Measurements from ENCODE around the gene PDPR. TPM values are rescaled to one million over a fixed set of nuclear protein-coding genes. Genes with fewer than 3 reads are reported as not detected.
"Not testable (repeated sequence)": the region's sequence is repeated elsewhere in the genome, so short reads cannot be mapped to it uniquely, and the experiment has no call there.

The PDPR gene
- polyA plus RNA-seq, 1 donor from 2014 or later: 9.5 TPM

DNA sequence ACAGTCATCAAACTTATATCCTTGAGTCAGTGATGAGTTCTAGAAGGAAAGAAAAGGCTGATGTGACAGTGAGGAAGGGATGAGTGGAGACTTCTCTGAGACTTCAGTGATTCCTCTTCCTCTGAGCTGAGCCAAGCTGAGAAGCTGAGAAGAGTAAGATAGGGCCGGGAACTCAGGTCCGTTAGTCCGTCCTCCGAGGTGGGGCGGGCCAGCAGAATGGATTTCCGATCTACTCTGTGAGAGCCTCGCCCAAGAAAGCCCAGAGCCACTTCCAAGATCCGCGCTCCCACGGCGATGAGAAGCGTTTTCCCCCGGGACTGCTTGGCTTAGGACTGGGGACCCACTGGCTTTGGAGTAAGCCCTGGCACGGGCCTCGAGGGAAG lies 542 bp upstream of the PDPR start:
- not testable (repeated sequence) for H3K9me3 Mint-ChIP-seq, H3K27me3 Mint-ChIP-seq, H3K36me3 Mint-ChIP-seq
- Mint-ChIP-seq H3K27ac (peak overlapping the region; percentile 50 to 93 (median 92)), H3K4me3 (peak overlapping the region; percentile 88 to 94 (median 92)), H3K4me1 (peaks cover 12 to 21% (median 18%) of the 10 kb centered on the region in 3 donors)

DNA sequence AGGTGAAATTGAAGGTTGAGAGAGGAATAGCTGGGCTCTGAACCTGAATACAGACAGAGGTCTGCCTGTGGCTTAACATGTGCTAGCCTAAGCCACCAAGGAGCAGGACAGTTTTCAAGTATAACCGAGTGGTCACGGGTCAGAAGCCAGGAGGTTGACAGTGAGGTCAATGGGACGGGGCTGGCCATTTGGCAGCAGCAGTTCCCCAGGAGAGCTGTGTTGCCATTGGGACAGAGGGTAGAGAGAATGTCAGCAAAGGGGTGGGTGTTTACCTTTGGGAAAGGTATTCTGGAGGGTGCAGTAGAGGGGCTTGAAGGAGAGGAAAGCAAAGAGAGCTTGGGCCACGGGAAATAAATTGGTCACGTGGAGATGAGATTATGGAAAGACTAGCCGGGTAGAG lies 4.2 kb downstream of the PDPR start:
- not testable (repeated sequence) for H3K27me3 Mint-ChIP-seq, H3K9me3 Mint-ChIP-seq, H3K36me3 Mint-ChIP-seq
- H3K4me1 Mint-ChIP-seq: peaks cover 12 to 21% (median 19%) of the 10 kb centered on the region in 3 donors
- peak overlapping the region in 2 of 4 donors; percentile 72 to 84 for H3K4me3 Mint-ChIP-seq
- peak overlapping the region in 2 of 3 donors; percentile 39 to 81 for H3K27ac Mint-ChIP-seq

DNA sequence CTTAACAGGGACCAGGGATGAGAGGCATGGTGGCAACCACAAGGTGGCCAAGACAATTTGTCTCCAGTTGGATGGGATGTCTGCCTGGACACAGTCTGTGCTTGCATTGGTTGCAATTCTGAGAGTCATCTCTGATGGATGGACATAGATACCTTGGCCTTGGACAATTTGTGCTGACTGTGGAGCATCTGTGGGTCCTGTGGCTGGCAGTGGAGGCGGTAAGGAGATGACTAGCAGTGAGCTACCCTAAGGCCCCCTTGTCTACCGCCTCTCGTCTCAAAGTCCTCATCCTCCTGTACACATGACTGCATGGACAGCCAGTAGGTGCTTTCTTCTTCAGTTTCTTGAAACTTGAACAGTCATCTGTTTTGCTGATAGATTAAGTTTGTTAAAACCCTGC lies 4.6 kb downstream of the PDPR start:
- H3K4me3 Mint-ChIP-seq: peak overlapping the region in 1 of 4 donors; percentile 72
- not testable (repeated sequence) for H3K9me3 Mint-ChIP-seq, H3K36me3 Mint-ChIP-seq, H3K27me3 Mint-ChIP-seq
- H3K27ac Mint-ChIP-seq: peak overlapping the region in 2 of 3 donors; percentile 39 to 81
- peaks cover 12 to 21% (median 19%) of the 10 kb centered on the region in 3 donors for H3K4me1 Mint-ChIP-seq

DNA sequence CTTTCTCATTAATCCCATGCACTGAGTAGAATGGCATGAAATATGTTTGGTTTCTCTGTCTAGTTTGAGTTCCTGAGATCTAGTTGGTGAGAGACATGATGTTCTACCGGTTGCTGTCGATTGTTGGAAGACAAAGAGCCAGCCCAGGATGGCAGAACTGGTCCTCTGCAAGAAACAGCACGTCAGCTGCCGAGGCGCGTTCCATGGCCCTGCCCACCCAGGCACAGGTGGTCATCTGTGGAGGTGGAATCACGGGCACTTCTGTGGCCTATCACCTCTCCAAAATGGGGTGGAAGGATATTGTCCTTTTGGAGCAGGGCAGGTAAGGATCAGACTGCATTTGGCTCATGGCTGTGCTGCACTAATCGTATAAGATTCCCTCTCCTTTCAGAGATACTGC lies 6.3 kb downstream of the PDPR start:
- H3K27ac Mint-ChIP-seq, H3K27me3 Mint-ChIP-seq, H3K9me3 Mint-ChIP-seq, H3K36me3 Mint-ChIP-seq: not testable (repeated sequence)
- Mint-ChIP-seq H3K4me1 (peaks cover 12 to 16% (median 16%) of the 10 kb centered on the region in 3 donors), H3K4me3 (peak overlapping the region in 1 of 4 donors; percentile 38)

GRCh38 chr16:70123822-70124221 lies 9.7 kb downstream of the PDPR start:
- H3K9me3 Mint-ChIP-seq, H3K27me3 Mint-ChIP-seq, H3K4me1 Mint-ChIP-seq, H3K4me3 Mint-ChIP-seq, H3K36me3 Mint-ChIP-seq, H3K27ac Mint-ChIP-seq: not testable (repeated sequence)

DNA sequence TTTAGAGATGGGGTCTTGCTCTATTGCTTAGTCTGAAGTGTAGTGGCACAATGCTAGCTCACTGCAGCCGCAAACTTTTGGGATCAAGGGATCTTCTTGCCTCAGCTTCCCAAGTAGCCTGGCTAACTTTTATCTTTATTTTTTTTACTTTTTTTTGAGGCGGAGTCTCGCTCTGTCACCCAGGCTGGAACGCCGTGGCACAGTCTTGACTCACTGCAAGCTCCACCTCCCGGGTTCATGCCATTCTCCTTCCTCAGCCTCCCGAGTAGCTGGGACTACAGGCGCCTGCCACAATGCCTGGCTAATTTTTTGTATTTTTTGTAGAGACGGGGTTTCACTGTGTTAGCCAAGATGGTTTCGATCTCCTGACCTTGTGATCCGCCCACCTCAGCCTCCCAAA lies 12.1 kb downstream of the PDPR start:
- H3K9me3 Mint-ChIP-seq, H3K4me1 Mint-ChIP-seq, H3K36me3 Mint-ChIP-seq, H3K27me3 Mint-ChIP-seq, H3K4me3 Mint-ChIP-seq: not testable (repeated sequence)
- H3K27ac Mint-ChIP-seq: peak overlapping the region in 1 of 3 donors; percentile 46

DNA sequence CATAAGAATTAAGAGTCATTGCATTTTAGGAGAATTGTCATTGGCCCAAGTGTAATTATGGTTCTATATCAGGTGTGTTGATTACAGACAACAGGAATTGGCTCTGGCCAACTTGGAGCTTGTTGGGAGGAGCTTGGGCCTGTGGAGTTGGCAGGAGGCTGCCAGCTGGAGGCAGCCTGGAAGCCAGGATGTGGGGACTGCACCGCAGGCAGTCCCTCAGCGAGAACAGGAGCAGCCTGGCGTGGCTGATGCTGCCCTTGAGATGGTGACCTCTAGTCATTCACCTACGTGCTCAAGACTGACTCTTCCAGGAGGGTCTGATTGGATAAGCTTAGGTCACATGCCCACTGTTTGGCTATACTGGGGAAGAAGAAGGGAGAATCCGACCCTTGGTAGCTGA lies 13.6 kb downstream of the PDPR start:
- H3K27me3 Mint-ChIP-seq, H3K27ac Mint-ChIP-seq, H3K36me3 Mint-ChIP-seq, H3K9me3 Mint-ChIP-seq, H3K4me1 Mint-ChIP-seq, H3K4me3 Mint-ChIP-seq: not testable (repeated sequence)

GRCh38 chr16:70128844-70129243 lies 14.7 kb downstream of the PDPR start:
- not testable (repeated sequence) for H3K27me3 Mint-ChIP-seq, H3K36me3 Mint-ChIP-seq, H3K4me3 Mint-ChIP-seq, H3K4me1 Mint-ChIP-seq, H3K9me3 Mint-ChIP-seq, H3K27ac Mint-ChIP-seq

DNA sequence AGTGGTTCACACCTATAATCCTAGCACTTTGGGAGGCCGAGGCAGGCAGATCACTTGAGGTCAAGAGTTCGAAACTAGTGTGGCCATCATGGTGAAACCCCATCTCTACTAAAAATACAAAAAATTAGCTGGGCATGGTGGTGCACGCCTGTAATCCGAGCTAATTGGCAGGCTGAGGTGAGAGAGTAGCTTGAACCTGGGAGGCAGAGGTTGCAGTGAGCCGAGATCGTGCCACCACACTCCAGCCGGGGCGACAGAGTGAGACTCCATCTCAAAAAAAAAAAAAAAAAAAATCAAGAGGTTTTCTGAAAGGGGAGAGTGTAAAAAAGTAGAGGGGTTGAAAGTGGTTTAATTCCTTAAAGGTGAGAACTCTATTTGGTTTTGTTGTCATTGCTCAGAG lies 21.7 kb downstream of the PDPR start:
- not testable (repeated sequence) for H3K27ac Mint-ChIP-seq, H3K4me1 Mint-ChIP-seq, H3K4me3 Mint-ChIP-seq, H3K9me3 Mint-ChIP-seq, H3K36me3 Mint-ChIP-seq, H3K27me3 Mint-ChIP-seq

DNA sequence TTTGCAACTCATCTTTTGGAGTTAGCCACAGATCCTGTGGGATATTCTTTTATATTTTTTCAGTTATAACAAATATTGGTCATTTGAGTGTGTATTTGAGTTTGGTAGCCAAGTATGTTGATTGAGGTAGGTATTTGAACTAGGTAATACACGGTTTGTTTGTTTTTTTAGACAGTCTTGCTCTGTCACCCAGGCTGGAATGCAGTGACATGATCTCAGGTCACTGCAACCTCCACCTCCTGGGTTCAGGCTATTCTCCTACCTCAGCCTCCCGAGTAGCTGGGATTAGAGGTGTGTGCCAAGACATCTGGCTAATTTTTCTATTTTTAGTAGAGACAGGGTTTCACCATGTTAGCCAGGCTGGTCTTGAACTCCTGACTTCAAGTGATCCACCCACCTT lies 22.5 kb downstream of the PDPR start:
- not testable (repeated sequence) for H3K36me3 Mint-ChIP-seq, H3K4me3 Mint-ChIP-seq, H3K4me1 Mint-ChIP-seq, H3K27ac Mint-ChIP-seq, H3K9me3 Mint-ChIP-seq, H3K27me3 Mint-ChIP-seq

DNA sequence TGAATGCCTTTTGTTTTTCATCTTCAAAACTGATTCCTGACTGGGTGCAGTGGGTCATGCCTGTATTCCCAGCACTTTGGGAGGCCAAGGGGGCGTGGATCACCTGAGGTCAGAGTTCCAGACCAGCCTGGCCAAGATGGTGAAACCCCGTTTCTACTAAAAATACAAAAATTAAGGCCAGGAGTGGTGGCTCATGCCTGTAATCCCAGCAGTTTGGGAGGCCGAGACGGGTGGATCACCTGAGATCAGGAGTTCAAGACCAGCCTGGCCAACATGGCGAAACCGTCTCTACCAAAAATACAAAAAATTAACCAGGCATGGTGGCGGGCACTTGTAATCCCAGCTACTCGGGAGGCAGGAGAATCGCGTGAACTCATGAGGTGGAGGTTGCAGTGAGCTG lies 28.6 kb downstream of the PDPR start:
- not testable (repeated sequence) for H3K36me3 Mint-ChIP-seq, H3K27ac Mint-ChIP-seq, H3K9me3 Mint-ChIP-seq, H3K27me3 Mint-ChIP-seq, H3K4me1 Mint-ChIP-seq, H3K4me3 Mint-ChIP-seq

DNA sequence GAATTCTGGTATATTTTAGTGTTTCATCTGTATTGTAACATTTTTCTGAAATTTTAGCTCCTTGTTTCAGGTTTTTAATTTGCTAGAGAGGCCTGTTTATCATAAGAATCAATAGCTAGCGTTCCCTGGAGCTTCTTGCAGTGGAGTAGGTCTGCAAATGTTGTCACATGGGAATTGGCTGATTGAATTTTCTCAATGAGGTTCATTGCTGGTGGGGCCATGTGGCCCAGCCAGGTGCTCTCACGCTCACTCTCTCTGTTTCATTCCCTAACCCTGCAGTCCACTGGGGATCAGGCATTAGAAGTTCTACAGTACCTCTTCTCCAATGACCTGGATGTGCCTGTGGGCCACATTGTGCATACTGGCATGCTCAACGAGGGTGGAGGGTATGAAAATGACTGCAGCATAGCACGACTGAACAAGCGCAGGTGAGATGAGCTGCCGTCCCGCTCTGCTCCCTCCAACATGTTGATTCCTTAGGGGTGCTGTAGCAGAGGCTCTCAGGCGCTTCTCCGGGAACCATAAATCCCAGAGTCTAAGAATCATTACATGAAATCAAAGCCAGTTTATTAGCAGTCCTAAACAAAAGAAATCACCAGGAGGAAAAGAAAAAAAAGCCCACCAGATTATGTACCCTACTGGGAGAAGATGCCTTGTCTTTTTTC lies 29.2 kb downstream of the PDPR start:
- not testable (repeated sequence) for H3K27me3 Mint-ChIP-seq, H3K27ac Mint-ChIP-seq, H3K4me3 Mint-ChIP-seq, H3K9me3 Mint-ChIP-seq, H3K36me3 Mint-ChIP-seq, H3K4me1 Mint-ChIP-seq

GRCh38 chr16:70147853-70148252 lies 33.7 kb downstream of the PDPR start:
- not testable (repeated sequence) for H3K27me3 Mint-ChIP-seq, H3K9me3 Mint-ChIP-seq, H3K27ac Mint-ChIP-seq, H3K4me1 Mint-ChIP-seq, H3K4me3 Mint-ChIP-seq, H3K36me3 Mint-ChIP-seq

DNA sequence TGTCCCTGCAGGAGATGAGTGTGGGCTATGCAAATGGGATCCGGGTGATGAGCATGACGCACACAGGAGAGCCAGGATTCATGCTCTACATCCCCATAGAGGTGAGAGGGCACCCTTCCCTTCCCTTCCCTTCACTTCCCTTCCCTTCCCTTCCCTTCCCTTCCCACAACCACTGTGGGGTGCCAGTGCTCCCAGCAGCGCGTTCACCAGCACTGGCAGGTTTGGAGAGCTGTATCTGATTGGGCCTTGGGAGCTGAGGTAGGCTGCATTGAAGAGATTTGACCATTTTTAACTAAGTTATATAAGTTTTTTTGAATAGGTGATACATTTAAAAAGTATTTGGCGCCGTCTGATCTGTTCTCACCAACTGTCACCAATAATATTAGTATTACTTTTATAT lies 34.3 kb downstream of the PDPR start:
- not testable (repeated sequence) for H3K27me3 Mint-ChIP-seq, H3K4me1 Mint-ChIP-seq, H3K27ac Mint-ChIP-seq, H3K9me3 Mint-ChIP-seq, H3K4me3 Mint-ChIP-seq
- H3K36me3 Mint-ChIP-seq: peaks cover 12% of the 10 kb centered on the region

DNA sequence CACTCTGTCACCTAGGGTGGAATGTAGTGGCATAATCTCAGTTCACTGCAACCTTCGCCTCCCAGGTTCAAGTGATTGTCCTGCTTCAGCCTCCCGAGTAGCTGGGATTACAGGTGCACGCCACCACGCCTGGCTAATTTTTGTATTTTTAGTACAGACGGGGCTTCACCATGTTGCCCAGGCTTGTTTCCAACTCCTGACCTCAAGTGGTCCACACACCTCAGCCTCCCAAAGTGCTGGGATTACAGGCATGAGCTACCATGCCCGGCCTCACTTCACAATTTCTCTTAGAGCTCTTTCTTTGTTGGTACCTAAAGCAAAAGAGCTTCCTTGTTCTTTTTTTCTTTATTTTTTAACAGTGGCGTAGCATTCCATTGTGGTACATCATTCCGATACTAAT lies 35.2 kb downstream of the PDPR start:
- H3K4me3 Mint-ChIP-seq, H3K9me3 Mint-ChIP-seq, H3K4me1 Mint-ChIP-seq, H3K27me3 Mint-ChIP-seq: not testable (repeated sequence)
- Mint-ChIP-seq H3K27ac (peak overlapping the region in 1 of 3 donors; percentile 51), H3K36me3 (peaks cover 12% of the 10 kb centered on the region)

GRCh38 chr16:70151391-70151790 lies 37.3 kb downstream of the PDPR start:
- Mint-ChIP-seq H3K4me1 (peaks cover 0 to 3% (median 0%) of the 10 kb centered on the region in 3 donors), H3K9me3 (no peaks in the 10 kb centered on the region), H3K4me3 (no peak overlapping the region), H3K36me3 (peaks cover 11% of the 10 kb centered on the region), H3K27ac (no peak overlapping the region), H3K27me3 (no peaks in the 10 kb centered on the region)

GRCh38 chr16:70151941-70152509 lies 37.9 kb downstream of the PDPR start:
- Mint-ChIP-seq H3K27ac (no peak overlapping the region), H3K4me3 (no peak overlapping the region)

More at GRCh38 chr16:70151941-70152509, 37.9 kb downstream of the PDPR start:
- Mint-ChIP-seq H3K27me3 (no peaks in the 10 kb centered on the region), H3K4me1 (peaks cover 0 to 4% (median 0%) of the 10 kb centered on the region in 3 donors), H3K36me3 (peaks cover 14% of the 10 kb centered on the region), H3K9me3 (no peaks in the 10 kb centered on the region)
